ENCODE measurements around the gene RUVBL1. TPM values are rescaled to one million over a fixed set of nuclear protein-coding genes. Genes with fewer than 3 reads are reported as not detected.

Gene RUVBL1
- polyA plus RNA-seq, 1 donor (not counting 4 experiments of a cell fraction or from before 2014, with no cell fraction given), result 94.8 TPM

DNA sequence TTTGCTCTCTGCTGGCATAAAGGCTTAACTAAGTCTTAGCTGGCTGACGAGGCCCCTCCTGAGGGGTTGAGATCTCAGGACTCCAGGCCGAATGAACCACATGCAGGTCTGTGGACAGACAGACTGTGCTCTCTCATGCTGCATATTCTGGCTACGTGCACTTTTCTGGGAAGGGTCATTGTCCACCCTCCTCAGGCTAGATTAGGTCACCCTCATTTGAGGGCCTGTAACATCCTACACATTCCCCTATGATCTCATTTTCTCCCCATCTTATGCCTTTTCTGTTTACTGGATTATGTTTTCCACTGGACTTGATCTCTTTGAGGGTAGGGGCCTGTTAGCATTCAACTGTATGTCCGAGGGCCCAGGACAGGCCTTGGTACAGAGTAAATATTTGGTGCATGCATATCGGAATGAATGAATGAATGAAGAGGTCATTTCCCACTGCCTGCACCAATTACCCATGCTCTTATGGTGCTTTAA lies 43.4 kb upstream of the RUVBL1 start:
- H4K20me1 ChIP-seq (ENCODE audit: control insufficient read depth, extremely low read depth, insufficient read depth, low read length), result no peaks in the 10 kb centered on the region
- no peaks in the 10 kb centered on the region for H3K79me2 ChIP-seq (ENCODE audit: control insufficient read depth, insufficient read depth, low read length)
- H3K4me3 ChIP-seq (ENCODE audit: control insufficient read depth in 2 of 3, extremely low read depth in 1 of 3, insufficient read depth in 2 of 3, low read depth in 1 of 3, low read length in 3 of 3), result no peak overlapping the region
- H3K36me3 ChIP-seq (ENCODE audit: control insufficient read depth in 2 of 2, extremely low read depth in 1 of 2, insufficient read depth in 2 of 2, low read length in 2 of 2), result no peaks in the 10 kb centered on the region
- H3K4me1 ChIP-seq (ENCODE audit: control insufficient read depth, extremely low read depth, insufficient read depth, low read length), result no peaks in the 10 kb centered on the region
- H3K27ac ChIP-seq (ENCODE audit: control insufficient read depth, insufficient read depth, low read length), result no peak overlapping the region
- H3K4me2 ChIP-seq (ENCODE audit: control insufficient read depth, extremely low read depth, insufficient read depth, low read depth, low read length), result no peak overlapping the region
- H2AFZ ChIP-seq (ENCODE audit: control insufficient read depth, low read length), result no peak overlapping the region
- DNase-seq (ENCODE audit: low read depth, low spot score) (no peak), FAIRE-seq (no peak)
- TF ChIP-seq, protein P1, sequence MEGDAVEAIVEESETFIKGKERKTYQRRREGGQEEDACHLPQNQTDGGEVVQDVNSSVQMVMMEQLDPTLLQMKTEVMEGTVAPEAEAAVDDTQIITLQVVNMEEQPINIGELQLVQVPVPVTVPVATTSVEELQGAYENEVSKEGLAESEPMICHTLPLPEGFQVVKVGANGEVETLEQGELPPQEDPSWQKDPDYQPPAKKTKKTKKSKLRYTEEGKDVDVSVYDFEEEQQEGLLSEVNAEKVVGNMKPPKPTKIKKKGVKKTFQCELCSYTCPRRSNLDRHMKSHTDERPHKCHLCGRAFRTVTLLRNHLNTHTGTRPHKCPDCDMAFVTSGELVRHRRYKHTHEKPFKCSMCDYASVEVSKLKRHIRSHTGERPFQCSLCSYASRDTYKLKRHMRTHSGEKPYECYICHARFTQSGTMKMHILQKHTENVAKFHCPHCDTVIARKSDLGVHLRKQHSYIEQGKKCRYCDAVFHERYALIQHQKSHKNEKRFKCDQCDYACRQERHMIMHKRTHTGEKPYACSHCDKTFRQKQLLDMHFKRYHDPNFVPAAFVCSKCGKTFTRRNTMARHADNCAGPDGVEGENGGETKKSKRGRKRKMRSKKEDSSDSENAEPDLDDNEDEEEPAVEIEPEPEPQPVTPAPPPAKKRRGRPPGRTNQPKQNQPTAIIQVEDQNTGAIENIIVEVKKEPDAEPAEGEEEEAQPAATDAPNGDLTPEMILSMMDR (optimal IDR thresholded peaks at IDR 0.05 in 1 of 3, IDR thresholded peaks at IDR 0.05 in 1 of 3, conservative IDR thresholded peaks at IDR 0.05 in 1 of 3; ENCODE audit: extremely low read depth in 1 of 3, insufficient read depth in 2 of 3, low read length in 3 of 3), result no peak
- TF ChIP-seq EZH2 (IDR thresholded peaks at IDR 0.05; ENCODE audit: low read length), result no peak
- dilution Hi-C loops (cut with MboI; ENCODE audit: extremely low pct_ligation_motif_present, low sequenced_read_pairs), result no loop called here
- no peak overlapping the region for H3K9ac ChIP-seq (ENCODE audit: control insufficient read depth, extremely low read depth, insufficient read depth, low read length)
- no peaks in the 10 kb centered on the region for H3K9me1 ChIP-seq (ENCODE audit: control insufficient read depth, extremely low read depth, insufficient read depth, low read length)
- H3K27me3 ChIP-seq (ENCODE audit: control insufficient read depth, extremely low read depth, insufficient read depth, low read length), result no peaks in the 10 kb centered on the region
- H3K9me3 ChIP-seq (ENCODE audit: control insufficient read depth, low read depth, low read length), result no peaks in the 10 kb centered on the region

- TF ChIP-seq, protein P1 (optimal IDR thresholded peaks at IDR 0.05 in 1 of 3, IDR thresholded peaks at IDR 0.05 in 1 of 3, conservative IDR thresholded peaks at IDR 0.05 in 1 of 3; ENCODE audit: extremely low read depth in 1 of 3, insufficient read depth in 2 of 3, low read length in 3 of 3), result no peak
- dilution Hi-C loops (cut with MboI; ENCODE audit: extremely low pct_ligation_motif_present, low sequenced_read_pairs), result no loop called here
- FAIRE-seq, result no peak
- Histone ChIP-seq H3K27me3 (ENCODE audit: control insufficient read depth, extremely low read depth, insufficient read depth, low read length) (no peaks in the 10 kb centered on the region), H4K20me1 (ENCODE audit: control insufficient read depth, extremely low read depth, insufficient read depth, low read length) (no peaks in the 10 kb centered on the region), H3K9me1 (ENCODE audit: control insufficient read depth, extremely low read depth, insufficient read depth, low read length) (no peaks in the 10 kb centered on the region), H3K27ac (ENCODE audit: control insufficient read depth, insufficient read depth, low read length) (no peak overlapping the region), H3K4me2 (ENCODE audit: control insufficient read depth, extremely low read depth, insufficient read depth, low read depth, low read length) (no peak overlapping the region), H3K4me1 (ENCODE audit: control insufficient read depth, extremely low read depth, insufficient read depth, low read length) (no peaks in the 10 kb centered on the region), H3K9ac (ENCODE audit: control insufficient read depth, extremely low read depth, insufficient read depth, low read length) (no peak overlapping the region), H2AFZ (ENCODE audit: control insufficient read depth, low read length) (no peak overlapping the region), H3K79me2 (ENCODE audit: control insufficient read depth, insufficient read depth, low read length) (peaks cover 7% of the 10 kb centered on the region), H3K36me3 (ENCODE audit: control insufficient read depth in 2 of 2, extremely low read depth in 1 of 2, insufficient read depth in 2 of 2, low read length in 2 of 2) (peaks cover 0 to 4% of the 10 kb centered on the region in 2 experiments), H3K9me3 (ENCODE audit: control insufficient read depth, low read depth, low read length) (no peaks in the 10 kb centered on the region), H3K4me3 (ENCODE audit: control insufficient read depth in 2 of 3, extremely low read depth in 1 of 3, insufficient read depth in 2 of 3, low read depth in 1 of 3, low read length in 3 of 3) (no peak overlapping the region)
- DNase-seq (ENCODE audit: low read depth, low spot score), result no peak
Observed at GRCh38 chr3:128163432-128163831, 39.8 kb upstream of the RUVBL1 start.
